K562 (cell line): Measurements from ENCODE around the gene ZC3H10. TPM values are rescaled to one million over a fixed set of nuclear protein-coding genes. Genes with fewer than 3 reads are reported as not detected.

ENCODE experiments used
- COPS2 ChIP-seq: fragments of 450-650 bp; conservative IDR thresholded peaks from 2 replicates; pipeline ENCODE4 v1.6.1; 2016; ENCODE audit warnings: mild to moderate bottlenecking, moderate library complexity
- FOSL1 ChIP-seq: fragments of 200-800 bp; sonication (Bioruptor generic); conservative IDR thresholded peaks from 2 replicates; pipeline ENCODE4 v1.6.1; 2016; ENCODE audit warnings: missing genetic modification characterization, missing compliant biosample characterization
- NFIC ChIP-seq: fragments of 450-650 bp; IDR thresholded peaks from 2 replicates; pipeline ENCODE4 v1.6.1; 2017; ENCODE audit warnings: mild to moderate bottlenecking, inconsistent platforms
- PTBP1 ChIP-seq: fragments of 200-400 bp; formaldehyde crosslinking; IDR thresholded peaks from 2 replicates; pipeline ENCODE4 v1.6.1; 2017; ENCODE audit warnings: low read depth, low read length
- SMARCA4 ChIP-seq: fragments of 450-650 bp; IDR thresholded peaks from 2 replicates; pipeline ENCODE4 v1.6.1; 2016
- XRCC4 ChIP-seq: IDR thresholded peaks from one replicate; pipeline ENCODE4 v1.6.1; 2011; ENCODE audit not compliant: insufficient read depth, insufficient read length; ENCODE audit errors: extremely low read depth
- ZNF184 ChIP-seq: sonication (generic); formaldehyde crosslinking; IDR thresholded peaks from 2 replicates; pipeline ENCODE4 v1.5.0; 2020; ENCODE audit warnings: missing genetic modification reagents
- ZNF239 ChIP-seq: fragments of 250-450 bp; sonication (Bioruptor Pico); IDR thresholded peaks from 2 replicates; pipeline ENCODE4 v1.4.0; 2020; ENCODE audit warnings: mild to moderate bottlenecking
- ZNF316 ChIP-seq: fragments of 450-650 bp; IDR thresholded peaks from 2 replicates; pipeline ENCODE4 v1.6.1; 2016
- ZNF354B ChIP-seq: fragments of 250-450 bp; sonication (Bioruptor Pico); IDR thresholded peaks from 2 replicates; pipeline ENCODE4 v1.4.0; 2020
- ZNF644 ChIP-seq: fragments of 200-800 bp; sonication (Bioruptor generic); IDR thresholded peaks from 2 replicates; pipeline ENCODE4 v1.6.1; 2016; ENCODE audit warnings: low read depth, missing genetic modification characterization, missing compliant biosample characterization
- ZSCAN29 ChIP-seq: fragments of 450-650 bp; IDR thresholded peaks from 2 replicates; pipeline ENCODE4 v1.6.1; 2017
- polyA plus RNA-seq, 8 experiments: library from polyadenylated mRNA; depleted of rRNA in 4 of 8; stranded (reverse) in 5 of 8; unstranded in 3 of 8; fragments of >200 nt; fragmentation: Nextera tagmentation in 2 of 8; fragmentation: Illumina TruSeq in 1 of 8; extraction: Ambion mirVana in 2 of 8; extraction: Trizol in 1 of 8; gene quantifications; 2 replicates each; pipeline versions ENCODE4 v1.2.1 to v1.2.3, GENCODE V29; 2011 to 2014; ENCODE audit warnings: inconsistent platforms in 1 of 8, missing spikeins in 1 of 8
- total RNA-seq, 7 experiments: library from RNA; depleted of rRNA in 6 of 7; stranded (reverse); fragments of >200 nt in 6 of 7; fragmentation: Illumina TruSeq in 2 of 7; extraction: Trizol in 2 of 7; gene quantifications; 2 replicates each; pipeline versions ENCODE4 v1.2.1 to v1.2.3, GENCODE V29; 2011 to 2021; ENCODE audit warnings: low replicate concordance in 1 of 7
- TF ChIP-seq, protein P1 (sequence below): fragments of 450-650 bp; formaldehyde crosslinking; conservative IDR thresholded peaks from 2 replicates; pipeline ENCODE4 v1.4.0; 2022; ENCODE audit warnings: mild to moderate bottlenecking, missing genetic modification characterization
- TF ChIP-seq, protein P2 (sequence below): sonication (generic); formaldehyde crosslinking; IDR thresholded peaks from 2 replicates; pipeline ENCODE4 v1.8.1; 2022; ENCODE audit warnings: missing genetic modification reagents
- TF ChIP-seq, protein P3 (sequence below), 2 experiments: fragments of 450-650 bp; IDR thresholded peaks; 2 replicates each; pipeline ENCODE4 v1.6.1; 2016; ENCODE audit warnings: mild to moderate bottlenecking in 2 of 2, borderline replicate concordance in 1 of 2, low read depth in 1 of 2, moderate library complexity in 1 of 2
- TF ChIP-seq, protein P4 (sequence below), 3 experiments: fragments of 200-800 bp in 1 of 3; sonication (Bioruptor generic) in 1 of 3; sonication (generic) in 1 of 3; formaldehyde crosslinking in 1 of 3; IDR thresholded peaks; 2 replicates each; pipeline versions ENCODE4 v1.6.1 to v1.8.0; 2016 to 2022; ENCODE audit warnings: mild to moderate bottlenecking in 2 of 3, missing compliant biosample characterization in 2 of 3, missing genetic modification characterization in 2 of 3, missing genetic modification reagents in 1 of 3

Gene ZC3H10
- total and polyA plus RNA-seq, 9 of the 15 experiments (the other 6 are each of a cell fraction or from before 2014, with no cell fraction given) = 0.31 to 4.1 (median 1.6) TPM

DNA sequence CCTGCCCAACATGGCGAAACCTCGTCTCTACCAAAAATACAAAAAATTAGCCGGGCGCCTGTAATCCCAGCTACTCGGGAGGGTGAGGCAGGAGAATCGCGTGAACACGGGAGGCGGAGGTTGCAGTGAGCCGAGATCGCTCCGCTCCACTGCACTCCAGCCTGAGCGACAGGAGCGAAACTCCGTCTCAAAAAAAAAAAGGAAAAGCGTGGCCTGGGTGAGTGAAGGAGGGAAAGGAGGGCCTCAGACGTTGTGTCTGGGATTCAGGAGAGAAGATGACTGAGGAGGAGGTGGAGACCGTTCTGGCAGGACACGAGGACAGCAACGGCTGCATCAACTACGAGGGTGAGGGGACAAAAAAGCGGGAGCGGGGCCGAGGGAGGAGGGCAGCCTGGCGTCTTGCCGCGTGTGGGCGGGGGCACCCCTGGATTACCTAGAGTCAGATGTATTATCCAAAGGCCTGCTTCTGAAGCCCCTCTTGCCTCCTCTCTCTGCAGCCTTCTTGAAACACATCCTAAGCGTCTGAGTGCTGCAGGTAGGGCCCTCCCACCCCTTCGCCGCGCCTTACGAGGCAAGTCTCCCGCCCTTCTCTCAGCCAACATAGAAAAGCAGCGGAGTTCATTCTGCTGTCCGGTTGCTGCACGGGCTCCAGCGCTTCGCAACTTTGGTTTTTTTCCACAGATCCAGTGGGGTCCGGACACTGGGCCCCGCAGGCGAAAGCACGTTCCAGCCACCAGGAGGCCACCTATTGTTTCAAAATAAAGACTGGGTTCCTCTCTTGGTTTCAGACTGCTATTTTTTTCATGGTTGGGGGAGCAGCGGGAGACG lies 39.3 kb downstream of the ZC3H10 start (continued):
- TF ChIP-seq NFIC (no peak), ZNF354B (CRISPR knock-in tag) (no peak), PTBP1 (no peak), ZNF239 (CRISPR knock-in tag) (no peak), FOSL1 (tag) (no peak), COPS2 (no peak), ZNF184 (CRISPR knock-in tag) (no peak), ZNF316 (no peak), SMARCA4 (no peak), ZSCAN29 (no peak), ZNF644 (tag) (no peak), XRCC4 (no peak)
- TF ChIP-seq, protein P1, sequence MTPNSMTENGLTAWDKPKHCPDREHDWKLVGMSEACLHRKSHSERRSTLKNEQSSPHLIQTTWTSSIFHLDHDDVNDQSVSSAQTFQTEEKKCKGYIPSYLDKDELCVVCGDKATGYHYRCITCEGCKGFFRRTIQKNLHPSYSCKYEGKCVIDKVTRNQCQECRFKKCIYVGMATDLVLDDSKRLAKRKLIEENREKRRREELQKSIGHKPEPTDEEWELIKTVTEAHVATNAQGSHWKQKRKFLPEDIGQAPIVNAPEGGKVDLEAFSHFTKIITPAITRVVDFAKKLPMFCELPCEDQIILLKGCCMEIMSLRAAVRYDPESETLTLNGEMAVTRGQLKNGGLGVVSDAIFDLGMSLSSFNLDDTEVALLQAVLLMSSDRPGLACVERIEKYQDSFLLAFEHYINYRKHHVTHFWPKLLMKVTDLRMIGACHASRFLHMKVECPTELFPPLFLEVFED (CRISPR knock-in tag) = peak; percentile 50; the same call in 1 of the 2 replicates
- TF ChIP-seq, protein P2, sequence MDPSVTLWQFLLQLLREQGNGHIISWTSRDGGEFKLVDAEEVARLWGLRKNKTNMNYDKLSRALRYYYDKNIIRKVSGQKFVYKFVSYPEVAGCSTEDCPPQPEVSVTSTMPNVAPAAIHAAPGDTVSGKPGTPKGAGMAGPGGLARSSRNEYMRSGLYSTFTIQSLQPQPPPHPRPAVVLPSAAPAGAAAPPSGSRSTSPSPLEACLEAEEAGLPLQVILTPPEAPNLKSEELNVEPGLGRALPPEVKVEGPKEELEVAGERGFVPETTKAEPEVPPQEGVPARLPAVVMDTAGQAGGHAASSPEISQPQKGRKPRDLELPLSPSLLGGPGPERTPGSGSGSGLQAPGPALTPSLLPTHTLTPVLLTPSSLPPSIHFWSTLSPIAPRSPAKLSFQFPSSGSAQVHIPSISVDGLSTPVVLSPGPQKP (CRISPR knock-in tag) = no peak
- TF ChIP-seq, protein P3, sequence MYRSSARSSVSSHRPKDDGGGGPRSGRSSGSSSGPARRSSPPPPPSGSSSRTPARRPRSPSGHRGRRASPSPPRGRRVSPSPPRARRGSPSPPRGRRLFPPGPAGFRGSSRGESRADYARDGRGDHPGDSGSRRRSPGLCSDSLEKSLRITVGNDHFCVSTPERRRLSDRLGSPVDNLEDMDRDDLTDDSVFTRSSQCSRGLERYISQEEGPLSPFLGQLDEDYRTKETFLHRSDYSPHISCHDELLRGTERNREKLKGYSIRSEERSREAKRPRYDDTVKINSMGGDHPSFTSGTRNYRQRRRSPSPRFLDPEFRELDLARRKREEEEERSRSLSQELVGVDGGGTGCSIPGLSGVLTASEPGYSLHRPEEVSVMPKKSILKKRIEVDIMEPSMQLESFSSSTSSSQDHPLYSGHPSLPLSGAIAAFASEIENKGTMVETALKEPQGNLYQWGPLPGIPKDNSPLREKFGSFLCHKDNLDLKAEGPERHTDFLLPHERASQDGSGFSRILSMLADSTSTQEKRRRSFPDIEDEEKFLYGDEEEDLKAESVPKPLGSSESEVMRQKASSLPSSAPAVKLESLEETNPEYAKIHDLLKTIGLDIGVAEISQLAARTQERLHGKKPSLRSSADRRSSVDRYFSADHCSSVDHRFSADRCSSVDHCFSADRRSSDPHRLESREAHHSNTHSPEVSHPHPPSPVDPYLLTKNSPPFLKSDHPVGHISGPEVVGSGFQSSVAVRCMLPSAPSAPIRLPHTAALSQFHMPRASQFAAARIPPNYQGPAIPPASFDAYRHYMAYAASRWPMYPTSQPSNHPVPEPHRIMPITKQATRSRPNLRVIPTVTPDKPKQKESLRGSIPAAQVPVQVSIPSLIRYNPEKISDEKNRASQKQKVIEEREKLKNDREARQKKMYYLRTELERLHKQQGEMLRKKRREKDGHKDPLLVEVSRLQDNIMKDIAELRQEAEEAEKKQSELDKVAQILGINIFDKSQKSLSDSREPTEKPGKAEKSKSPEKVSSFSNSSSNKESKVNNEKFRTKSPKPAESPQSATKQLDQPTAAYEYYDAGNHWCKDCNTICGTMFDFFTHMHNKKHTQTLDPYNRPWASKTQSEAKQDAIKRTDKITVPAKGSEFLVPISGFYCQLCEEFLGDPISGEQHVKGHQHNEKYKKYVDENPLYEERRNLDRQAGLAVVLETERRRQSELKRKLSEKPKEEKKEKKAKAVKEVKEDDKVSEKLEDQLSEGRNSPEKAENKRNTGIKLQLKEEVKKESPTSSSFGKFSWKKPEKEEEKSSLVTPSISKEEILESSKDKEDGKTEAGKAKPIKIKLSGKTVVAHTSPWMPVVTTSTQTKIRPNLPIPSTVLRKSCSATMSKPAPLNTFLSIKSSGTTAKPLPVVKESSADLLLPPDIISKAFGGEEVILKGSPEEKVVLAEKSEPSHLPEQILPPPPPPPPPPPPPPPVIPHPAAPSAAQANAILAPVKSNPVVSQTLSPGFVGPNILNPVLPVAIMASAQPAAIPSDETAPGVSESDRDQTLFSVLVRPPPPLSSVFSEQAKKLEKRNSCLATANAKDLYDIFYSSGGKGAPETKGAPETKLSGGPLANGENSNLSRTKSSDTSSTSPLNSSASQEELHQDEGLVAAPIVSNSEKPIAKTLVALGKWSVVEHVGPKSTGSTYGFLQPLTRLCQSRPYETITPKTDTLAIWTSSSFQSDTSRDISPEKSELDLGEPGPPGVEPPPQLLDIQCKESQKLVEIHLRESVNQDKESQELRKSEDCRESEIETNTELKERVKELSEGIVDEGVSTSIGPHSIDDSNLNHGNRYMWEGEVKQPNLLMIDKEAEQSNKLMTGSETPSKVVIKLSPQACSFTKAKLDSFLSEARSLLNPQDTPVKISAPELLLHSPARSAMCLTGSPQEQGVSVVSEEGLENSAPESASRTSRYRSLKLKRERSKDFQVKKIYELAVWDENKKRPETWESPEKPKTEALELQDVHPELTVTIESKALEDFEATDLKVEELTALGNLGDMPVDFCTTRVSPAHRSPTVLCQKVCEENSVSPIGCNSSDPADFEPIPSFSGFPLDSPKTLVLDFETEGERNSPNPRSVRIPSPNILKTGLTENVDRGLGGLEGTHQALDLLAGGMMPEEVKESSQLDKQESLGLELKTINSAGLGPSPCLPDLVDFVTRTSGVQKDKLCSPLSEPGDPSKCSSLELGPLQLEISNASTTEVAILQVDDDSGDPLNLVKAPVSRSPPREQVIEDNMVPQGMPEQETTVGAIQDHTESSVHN (IDR thresholded peaks at IDR 0.05; ENCODE audit: borderline replicate concordance in 1 of 2, low read depth in 1 of 2) = no peak
- TF ChIP-seq, protein P4, sequence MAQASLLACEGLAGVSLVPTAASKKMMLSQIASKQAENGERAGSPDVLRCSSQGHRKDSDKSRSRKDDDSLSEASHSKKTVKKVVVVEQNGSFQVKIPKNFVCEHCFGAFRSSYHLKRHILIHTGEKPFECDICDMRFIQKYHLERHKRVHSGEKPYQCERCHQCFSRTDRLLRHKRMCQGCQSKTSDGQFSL (CRISPR knock-in tag; IDR thresholded peaks at IDR 0.05) = peak; percentile 87
- TF ChIP-seq, protein P4 (tag; IDR thresholded peaks at IDR 0.05) = no peak
